GM19239 (cell line): Measurements from ENCODE around the gene RASSF1.
A peak's percentile ranks its signal among the peaks of the same experiment; 100 is the strongest.

ENCODE experiments used
- DNase-seq: peaks from one replicate; pipeline ENCODE4 v3.0.0; 2011; ENCODE audit warnings: low spot score; ENCODE audit not compliant: insufficient read length
- FAIRE-seq: peaks from 2 replicates; lab custom pipeline; 2011; peaks lifted over from hg19 to GRCh38; lab: Jason Lieb, UNC

Gene RASSF1

GRCh38 chr3:50369012-50369670, 28.5 kb upstream of the RASSF1 start:
- FAIRE-seq (no peak), DNase-seq (no peak)

DNA sequence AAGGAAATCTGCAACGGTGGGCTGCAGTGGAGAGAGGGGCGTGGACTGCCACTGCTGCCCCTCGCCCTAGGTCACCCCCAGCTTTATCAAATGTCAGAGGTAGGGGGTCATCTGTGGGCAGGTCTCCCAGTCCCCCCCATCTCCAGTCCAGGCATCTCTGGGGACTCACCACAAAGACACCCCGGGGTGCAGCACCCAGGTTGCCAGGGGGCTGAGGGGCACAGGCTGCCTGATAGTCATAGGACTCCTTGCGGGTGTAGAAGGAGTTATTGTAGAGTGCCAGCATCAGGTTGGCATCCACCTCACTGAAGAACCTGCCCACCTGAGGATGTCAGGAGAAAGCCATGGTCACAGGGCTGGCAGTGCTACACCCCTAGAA, 25.2 kb upstream of the RASSF1 start:
- DNase-seq (no peak), FAIRE-seq (no peak)

GRCh38 chr3:50365080-50365841, 24.6 kb upstream of the RASSF1 start:
- FAIRE-seq (peak; percentile 95), DNase-seq (peak; percentile 97)

DNA sequence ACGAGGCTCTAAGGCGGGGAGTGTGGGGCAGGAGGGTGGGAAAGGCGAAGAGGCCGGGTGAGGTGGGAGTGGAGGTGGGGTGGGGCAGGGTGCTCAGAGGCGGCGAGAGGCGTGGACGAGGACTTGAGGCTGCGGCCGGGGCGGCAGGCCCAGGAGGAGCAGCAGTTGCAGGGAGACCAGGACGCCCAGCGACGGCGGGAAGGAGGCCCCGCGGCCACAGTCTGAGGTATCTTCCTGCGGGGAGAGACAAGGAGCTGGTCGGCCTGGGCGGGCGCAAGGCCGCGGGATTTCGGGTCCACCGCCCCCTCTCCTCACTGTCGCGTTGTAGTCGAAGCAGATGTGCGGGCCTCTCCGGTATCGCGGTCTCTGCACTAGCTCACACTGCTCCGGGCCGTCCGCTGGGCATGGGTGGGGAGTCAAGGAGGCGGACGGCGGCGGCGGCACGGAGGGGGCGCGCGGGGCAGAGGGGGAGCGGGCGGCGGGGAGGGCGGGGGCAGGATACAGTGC, 24.0 kb upstream of the RASSF1 start:
- no peak for DNase-seq
- no peak for FAIRE-seq

- FAIRE-seq (no peak), DNase-seq (no peak)
These were observed 19.1 kb upstream of the RASSF1 start for GRCh38 chr3:50359760-50360110.

GRCh38 chr3:50358911-50359759, 18.5 kb upstream of the RASSF1 start, which contains the start of gene TMEM115:
TMEM115 (minus strand) TSS chr3:50359521; CDS start chr3:50359063, 458 bp downstream.
- peak; percentile 99 for FAIRE-seq

GRCh38 chr3:50358355-50358910, 17.8 kb upstream of the RASSF1 start:
- DNase-seq (no peak), FAIRE-seq (no peak)

More at GRCh38 chr3:50358911-50359759, 18.5 kb upstream of the RASSF1 start, which contains the start of gene TMEM115:
- peak; percentile 99 for DNase-seq

- no peak for FAIRE-seq
- DNase-seq = no peak
These were observed 16.8 kb upstream of the RASSF1 start for GRCh38 chr3:50357481-50357880.

DNA sequence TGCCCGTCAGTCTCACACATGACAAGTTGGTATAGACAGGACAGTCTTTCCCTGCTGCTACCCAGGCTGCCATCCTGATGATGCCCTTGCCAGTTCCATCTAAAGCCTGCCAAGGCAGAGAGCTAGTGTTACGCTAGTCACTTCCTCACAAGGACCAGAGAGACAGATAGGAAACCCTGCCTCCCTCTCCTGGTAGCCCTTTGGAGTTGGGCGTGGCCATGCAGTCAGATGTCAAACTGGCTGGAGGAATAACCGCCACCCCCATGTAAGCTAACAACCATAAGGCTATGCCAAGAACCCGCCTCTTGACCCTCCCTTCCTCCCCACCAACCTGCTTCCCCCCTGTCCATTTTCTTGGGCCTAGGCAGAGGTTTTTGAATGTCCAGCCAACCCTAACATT, 15.9 kb upstream of the RASSF1 start:
- no peak for DNase-seq
- FAIRE-seq = no peak

DNA sequence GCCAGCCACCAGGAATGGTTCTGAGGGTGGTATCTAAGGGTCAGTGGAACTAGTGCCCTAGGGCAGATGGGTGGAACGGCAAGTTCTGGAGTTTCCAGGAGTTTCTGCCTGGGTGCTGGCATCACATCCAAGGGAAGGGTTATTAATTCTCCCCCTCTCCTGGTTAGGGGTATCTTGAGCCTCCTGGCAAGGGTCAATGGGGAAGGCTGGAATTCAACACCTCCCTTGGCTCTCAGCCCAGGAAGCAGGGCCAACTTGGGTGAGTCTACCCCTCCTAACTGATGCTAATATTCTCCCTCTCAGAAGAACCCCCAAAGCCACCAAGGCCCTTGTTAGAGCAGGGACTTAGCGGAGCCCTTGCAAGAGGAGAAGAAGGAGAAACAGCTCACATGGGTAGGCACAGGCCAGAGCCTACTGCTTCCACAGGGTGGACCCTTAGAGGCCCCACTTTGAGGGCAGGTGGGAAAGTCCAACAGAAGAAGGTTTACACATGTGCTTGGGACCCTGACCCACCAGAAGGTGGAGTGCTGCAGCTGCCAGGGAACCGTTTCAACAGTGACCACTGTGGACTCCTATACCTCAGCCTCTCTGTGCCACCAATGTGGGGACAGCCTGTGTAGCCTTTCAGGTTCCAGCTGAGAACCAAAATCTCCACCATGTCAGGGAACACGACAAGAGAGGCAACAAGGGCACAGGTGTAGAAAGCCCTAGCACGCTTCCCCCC, 15.4 kb upstream of the RASSF1 start:
- FAIRE-seq (no peak), DNase-seq (no peak)

DNA sequence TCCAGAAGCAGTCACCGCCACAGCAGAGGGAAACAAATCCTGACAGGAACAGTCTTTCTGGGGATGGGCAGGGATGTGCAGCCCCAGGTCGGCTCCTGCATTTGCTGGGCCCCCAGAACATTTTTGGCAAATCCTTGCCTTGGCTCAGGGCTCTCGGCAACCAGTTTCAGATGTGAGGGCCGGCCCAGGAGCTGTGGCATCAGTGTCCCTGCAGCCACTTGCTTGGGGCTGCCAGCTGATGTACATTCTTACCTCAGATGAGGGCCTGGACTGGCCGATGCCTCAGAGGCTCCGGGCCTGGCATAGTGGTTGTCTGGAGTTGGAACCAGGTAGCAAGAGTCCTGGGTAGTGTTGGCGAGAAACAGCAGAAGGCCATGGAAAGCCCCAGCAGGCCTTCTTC, 14.2 kb upstream of the RASSF1 start:
- DNase-seq (no peak), FAIRE-seq (no peak)

DNA sequence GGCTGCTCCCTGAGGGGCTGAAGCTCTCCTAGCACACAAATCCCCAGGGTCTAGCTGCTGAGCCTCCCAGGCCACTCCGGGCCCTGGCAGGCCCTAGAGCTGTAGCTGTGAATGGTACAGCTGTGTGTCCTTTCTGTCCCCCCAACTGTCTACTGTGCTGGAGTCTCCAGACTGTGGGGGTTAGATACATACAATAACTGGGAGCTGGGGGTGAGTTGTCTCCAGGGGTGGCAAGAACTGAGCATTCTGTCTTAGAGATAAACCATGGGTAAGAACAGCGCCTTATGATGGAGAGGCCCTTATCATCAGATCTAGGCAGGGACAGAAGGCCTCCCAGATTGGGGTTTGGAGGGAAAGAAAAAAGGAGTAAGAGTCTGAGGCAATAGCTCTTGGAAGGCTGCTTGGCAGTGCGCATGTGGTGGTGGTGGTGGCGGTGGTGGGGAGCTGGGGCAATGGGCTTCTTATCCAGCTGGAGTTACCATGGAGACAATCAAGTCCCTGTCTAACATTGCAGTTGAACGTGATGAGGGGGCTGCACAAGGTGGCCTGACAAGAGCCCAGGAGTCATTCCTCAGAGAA, 13.6 kb upstream of the RASSF1 start:
- FAIRE-seq = no peak
- no peak for DNase-seq

- no peak for DNase-seq
- FAIRE-seq = no peak
These were observed 12.8 kb upstream of the RASSF1 start for GRCh38 chr3:50353245-50354004.

DNA sequence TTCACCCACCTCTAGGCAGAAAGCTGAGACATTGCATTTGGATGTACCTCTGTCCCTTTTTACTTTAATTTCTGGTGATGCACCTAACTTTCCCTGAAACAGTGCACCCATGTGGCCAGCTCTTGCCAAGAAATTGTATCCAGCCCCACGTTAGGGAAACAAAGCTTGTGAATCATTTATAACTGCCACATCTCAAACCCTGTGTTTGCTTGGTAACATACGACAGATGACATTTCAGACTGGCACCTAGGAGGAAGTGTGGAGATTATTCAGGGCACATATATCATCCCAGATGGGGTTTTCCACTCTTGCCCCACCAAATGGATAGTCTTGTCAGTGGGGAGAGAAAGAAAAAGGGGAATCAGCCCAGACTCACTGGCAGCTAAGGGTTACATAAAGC, 12.1 kb upstream of the RASSF1 start:
- FAIRE-seq = no peak
- no peak for DNase-seq

- no peak for FAIRE-seq
- no peak for DNase-seq
These were observed 10.7 kb upstream of the RASSF1 start for GRCh38 chr3:50351323-50351697.

DNA sequence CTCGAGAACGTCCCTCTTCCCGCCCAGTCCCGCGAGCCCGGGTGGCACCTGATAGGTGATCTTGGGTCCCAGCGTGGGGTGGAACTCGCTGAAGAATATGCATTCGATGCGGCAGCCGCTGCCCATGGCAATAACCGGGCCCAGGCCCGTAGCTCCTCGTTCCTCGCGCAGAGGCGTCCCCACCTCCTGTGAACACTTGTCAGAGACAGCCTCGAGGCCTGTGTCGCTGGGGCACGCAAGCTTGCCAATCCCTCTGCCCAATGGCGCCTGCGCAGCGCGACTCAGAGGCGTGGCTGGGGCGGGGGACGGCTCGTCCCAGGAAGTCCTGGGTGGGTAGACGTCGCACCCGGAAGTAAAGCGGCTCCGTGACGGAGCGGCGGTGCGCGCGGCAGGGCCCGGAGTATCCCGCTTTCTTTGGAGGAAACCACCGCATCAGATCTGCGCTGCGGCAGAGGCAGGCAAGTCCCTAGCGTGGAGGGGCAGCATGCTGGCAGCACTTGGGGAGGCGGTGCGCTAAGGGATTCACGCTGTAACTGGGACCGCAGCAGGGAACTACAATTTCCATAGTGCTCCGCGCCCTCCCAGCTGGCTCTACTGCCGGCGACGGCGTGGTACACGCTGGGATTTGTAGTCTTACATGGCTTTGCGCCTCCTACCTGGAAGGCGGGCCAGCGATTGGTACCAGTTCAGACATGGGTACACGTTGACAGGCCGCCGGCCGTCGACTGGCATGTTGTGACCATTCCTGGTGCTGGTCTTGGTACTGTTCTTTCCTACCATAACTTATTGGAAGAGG, 10.1 kb upstream of the RASSF1 start, which contains the start of the genes CYB561D2 and NPRL2:
TSS of gene CYB561D2 (plus strand) at position 336 of the 796 bp plus-strand sequence. CDS start 572 bp downstream, outside the sequence.
TSS of gene NPRL2 (minus strand) at position 249 of the 796 bp plus-strand sequence. CDS start at position 126, 123 bp downstream.
- FAIRE-seq (peak; percentile 97), DNase-seq (peak; percentile 95)

DNA sequence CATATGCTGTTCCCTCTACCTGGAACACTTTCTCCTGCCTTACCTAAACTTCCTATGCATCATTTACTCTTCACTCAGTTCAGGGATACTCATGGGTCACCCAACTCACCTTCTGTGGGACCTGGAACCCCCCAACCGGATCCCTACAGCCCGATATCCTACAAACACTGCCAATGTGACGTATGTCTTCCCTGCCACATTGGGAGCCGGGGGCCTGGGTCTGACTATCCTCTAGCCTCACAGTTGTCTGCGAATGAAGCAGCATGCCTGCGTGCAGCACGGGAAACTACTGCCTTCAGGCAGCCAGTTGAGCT, 9.5 kb upstream of the RASSF1 start:
- DNase-seq (no peak), FAIRE-seq (peak; percentile 28)
